Mesothelial cell of epicardium (in vitro differentiated cells): Measurements from ENCODE around the gene STEAP2. TPM values are rescaled to one million over a fixed set of nuclear protein-coding genes. Genes with fewer than 3 reads are reported as not detected.
"Not testable (repeated sequence)": the region's sequence is repeated elsewhere in the genome, so short reads cannot be mapped to it uniquely, and the experiment has no call there.

Source experiments
- DNase-seq, 2 experiments: peaks; one replicate each; pipeline ENCODE4 v3.0.0; 2021; ENCODE audit warnings: low spot score in 2 of 2; ENCODE audit not compliant: unreplicated experiment in 2 of 2
- H3K27ac Mint-ChIP-seq: 2 replicates; pipeline ENCODE4 v1.8.0; 2021; ENCODE audit warnings: mixed read lengths
- H3K27me3 Mint-ChIP-seq: 2 replicates; pipeline ENCODE4 v1.8.0; 2021; ENCODE audit warnings: low read depth, mixed read lengths
- H3K36me3 Mint-ChIP-seq: 2 replicates; pipeline ENCODE4 v1.8.0; 2021; ENCODE audit warnings: mixed read lengths
- H3K4me1 Mint-ChIP-seq: 2 replicates; pipeline ENCODE4 v1.8.0; 2021; ENCODE audit warnings: mixed read lengths
- H3K4me3 Mint-ChIP-seq: 2 replicates; pipeline ENCODE4 v1.8.0; 2021; ENCODE audit warnings: mild to moderate bottlenecking, moderate library complexity, mixed read lengths
- H3K9me3 Mint-ChIP-seq: 2 replicates; pipeline ENCODE4 v1.8.0; 2021; ENCODE audit warnings: mixed read lengths
- total RNA-seq: library from RNA; stranded (reverse); gene quantifications from 3 replicates; pipeline ENCODE4 v1.2.1, GENCODE V29; 2021
- TF ChIP-seq, protein P1 (sequence below): fragments of 200-600 bp; sonication (generic); IDR thresholded peaks from one replicate; pipeline ENCODE4 v1.5.0; 2021; ENCODE audit warnings: antibody characterized with exemption; ENCODE audit not compliant: unreplicated experiment

The STEAP2 gene
- total RNA-seq, 1 donor from 2014 or later = 2.9 TPM

DNA sequence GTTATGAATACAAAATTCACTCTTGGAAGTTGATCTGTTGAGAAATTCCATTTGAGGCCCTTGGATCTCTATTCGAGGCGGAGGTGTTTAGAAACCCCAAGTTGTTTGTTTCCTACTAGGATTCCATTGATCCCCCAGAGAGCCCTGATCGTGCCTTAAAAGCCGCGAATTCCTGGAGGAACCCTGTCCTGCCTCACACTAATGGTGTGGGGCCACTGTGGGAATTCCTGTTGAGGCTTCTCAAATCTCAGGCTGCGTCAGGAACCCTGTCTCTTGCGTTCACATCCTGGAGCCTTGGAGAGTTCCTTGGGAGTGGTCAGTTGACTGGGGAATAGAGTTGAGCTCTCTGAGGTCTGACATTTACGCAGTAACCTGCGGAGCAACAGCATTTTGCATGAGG, 34.6 kb downstream of the STEAP2 start:
- peaks cover 15% of the 10 kb centered on the region for H3K4me1 Mint-ChIP-seq
- H3K27ac Mint-ChIP-seq = no peak overlapping the region
- TF ChIP-seq, protein P1, sequence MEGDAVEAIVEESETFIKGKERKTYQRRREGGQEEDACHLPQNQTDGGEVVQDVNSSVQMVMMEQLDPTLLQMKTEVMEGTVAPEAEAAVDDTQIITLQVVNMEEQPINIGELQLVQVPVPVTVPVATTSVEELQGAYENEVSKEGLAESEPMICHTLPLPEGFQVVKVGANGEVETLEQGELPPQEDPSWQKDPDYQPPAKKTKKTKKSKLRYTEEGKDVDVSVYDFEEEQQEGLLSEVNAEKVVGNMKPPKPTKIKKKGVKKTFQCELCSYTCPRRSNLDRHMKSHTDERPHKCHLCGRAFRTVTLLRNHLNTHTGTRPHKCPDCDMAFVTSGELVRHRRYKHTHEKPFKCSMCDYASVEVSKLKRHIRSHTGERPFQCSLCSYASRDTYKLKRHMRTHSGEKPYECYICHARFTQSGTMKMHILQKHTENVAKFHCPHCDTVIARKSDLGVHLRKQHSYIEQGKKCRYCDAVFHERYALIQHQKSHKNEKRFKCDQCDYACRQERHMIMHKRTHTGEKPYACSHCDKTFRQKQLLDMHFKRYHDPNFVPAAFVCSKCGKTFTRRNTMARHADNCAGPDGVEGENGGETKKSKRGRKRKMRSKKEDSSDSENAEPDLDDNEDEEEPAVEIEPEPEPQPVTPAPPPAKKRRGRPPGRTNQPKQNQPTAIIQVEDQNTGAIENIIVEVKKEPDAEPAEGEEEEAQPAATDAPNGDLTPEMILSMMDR = no peak
- peak overlapping the region; percentile 88 for H3K4me3 Mint-ChIP-seq
- no peaks in the 10 kb centered on the region for H3K36me3 Mint-ChIP-seq
- no peak for DNase-seq
- H3K9me3 Mint-ChIP-seq = no peaks in the 10 kb centered on the region
- H3K27me3 Mint-ChIP-seq = peaks cover 59% of the 10 kb centered on the region

DNA sequence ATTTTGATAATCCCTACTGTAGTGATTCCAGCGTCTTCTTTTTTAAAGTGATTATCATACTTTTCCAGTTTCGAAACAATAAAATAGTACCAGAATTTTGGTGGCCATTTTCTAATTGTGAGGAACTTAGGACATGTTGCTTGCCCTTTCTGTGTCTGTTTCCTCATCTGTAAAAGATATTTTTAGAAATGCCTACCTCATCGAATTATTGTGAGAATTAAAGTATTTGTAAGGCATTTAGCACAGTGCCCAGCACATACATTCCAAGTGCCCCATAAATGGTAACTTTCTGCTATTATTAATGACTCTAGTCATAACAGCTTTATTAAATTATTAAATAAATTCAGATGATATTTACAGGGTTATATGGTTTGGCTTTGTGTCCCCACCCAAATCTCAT, 37.2 kb downstream of the STEAP2 start:
- Mint-ChIP-seq H3K9me3 (peaks cover under 1% of the 10 kb centered on the region), H3K4me3 (no peak overlapping the region), H3K27me3 (peaks cover 45% of the 10 kb centered on the region), H3K36me3 (no peaks in the 10 kb centered on the region), H3K27ac (no peak overlapping the region), H3K4me1 (peaks cover 15% of the 10 kb centered on the region)
- DNase-seq = no peak
- TF ChIP-seq, protein P1 = no peak

DNA sequence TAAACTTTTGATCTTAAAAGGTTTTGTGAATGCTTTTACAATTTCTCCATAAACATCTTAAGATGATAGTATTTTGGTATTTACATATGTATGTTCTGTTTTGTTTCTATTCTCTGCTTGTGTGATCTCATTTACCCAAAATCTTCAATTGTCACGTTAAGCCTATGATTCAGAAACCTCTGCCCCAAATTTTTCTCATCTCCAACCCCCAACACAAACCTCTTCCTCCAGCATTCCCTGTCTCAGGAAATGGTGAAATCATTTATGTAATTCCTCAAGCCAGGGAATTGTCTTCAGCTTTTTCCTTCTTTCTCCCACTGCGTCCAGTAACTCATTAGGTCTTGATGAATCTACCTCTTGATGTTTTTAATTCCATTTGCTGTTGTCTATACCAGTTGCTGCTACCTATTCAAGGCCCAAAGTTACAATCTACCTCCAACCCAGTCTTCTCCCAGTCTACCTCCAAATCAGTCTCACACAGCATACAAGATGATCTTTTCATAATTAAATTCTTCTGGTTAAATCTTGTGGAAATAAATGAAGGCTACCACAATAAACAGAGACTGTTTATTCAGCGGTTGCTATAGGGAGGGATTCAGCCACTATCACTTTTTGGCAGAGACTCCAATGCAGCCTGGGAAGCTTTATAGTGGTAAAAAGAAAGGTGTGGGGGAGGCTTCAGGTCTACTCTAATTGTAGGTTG, 39.2 kb downstream of the STEAP2 start:
- Mint-ChIP-seq H3K4me1 (peaks cover 6% of the 10 kb centered on the region), H3K9me3 (peaks cover 8% of the 10 kb centered on the region), H3K27me3 (peaks cover 30% of the 10 kb centered on the region), H3K4me3 (no peak overlapping the region), H3K36me3 (no peaks in the 10 kb centered on the region), H3K27ac (no peak overlapping the region)
- DNase-seq = no peak
- TF ChIP-seq, protein P1 = no peak

DNA sequence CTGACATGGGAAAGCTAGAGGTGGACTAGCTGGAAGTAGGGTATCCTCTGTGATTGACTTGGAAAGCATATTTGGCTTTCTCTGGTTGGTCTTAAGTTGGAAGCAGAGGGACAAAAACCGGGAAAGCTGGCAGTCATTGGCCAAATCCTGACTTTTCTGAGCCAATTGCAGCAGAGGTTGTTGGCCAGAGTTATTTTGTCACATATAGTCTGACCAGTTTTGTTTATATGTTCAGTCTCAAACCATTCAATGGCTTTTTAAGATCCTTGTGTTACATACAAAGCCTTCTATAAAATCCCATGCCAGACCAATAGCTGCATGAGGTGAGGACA, 39.7 kb downstream of the STEAP2 start:
- no peak overlapping the region for H3K27ac Mint-ChIP-seq

DNA sequence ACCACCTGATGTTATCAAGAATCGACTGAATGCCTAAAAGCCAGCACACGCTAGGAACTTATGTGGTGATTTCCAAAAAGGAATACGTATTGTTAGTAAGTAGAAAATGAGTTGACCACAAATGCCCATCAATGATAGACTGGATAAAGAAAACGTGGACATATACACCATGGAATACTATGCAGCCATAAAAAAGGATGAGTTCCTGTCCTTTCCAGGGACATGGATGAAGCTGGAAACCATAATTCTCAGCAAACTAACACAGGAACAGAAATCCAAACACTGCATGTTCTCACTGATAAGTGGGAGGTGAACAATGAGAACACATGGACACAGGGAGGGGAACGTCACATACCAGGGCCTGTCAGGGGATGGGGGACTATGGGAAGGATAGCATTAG, 44.5 kb downstream of the STEAP2 start:
- not testable (repeated sequence) for H3K4me3 Mint-ChIP-seq, DNase-seq, H3K27ac Mint-ChIP-seq, H3K27me3 Mint-ChIP-seq, H3K36me3 Mint-ChIP-seq, H3K4me1 Mint-ChIP-seq
- H3K9me3 Mint-ChIP-seq = peaks cover 11% of the 10 kb centered on the region

More for the DNA sequence above, 39.7 kb downstream of the STEAP2 start:
- Mint-ChIP-seq H3K36me3 (no peaks in the 10 kb centered on the region), H3K4me1 (peaks cover 1% of the 10 kb centered on the region), H3K9me3 (peaks cover 11% of the 10 kb centered on the region), H3K4me3 (no peak overlapping the region), H3K27me3 (peaks cover 25% of the 10 kb centered on the region)
- TF ChIP-seq, protein P1 = no peak
- no peak for DNase-seq

DNA sequence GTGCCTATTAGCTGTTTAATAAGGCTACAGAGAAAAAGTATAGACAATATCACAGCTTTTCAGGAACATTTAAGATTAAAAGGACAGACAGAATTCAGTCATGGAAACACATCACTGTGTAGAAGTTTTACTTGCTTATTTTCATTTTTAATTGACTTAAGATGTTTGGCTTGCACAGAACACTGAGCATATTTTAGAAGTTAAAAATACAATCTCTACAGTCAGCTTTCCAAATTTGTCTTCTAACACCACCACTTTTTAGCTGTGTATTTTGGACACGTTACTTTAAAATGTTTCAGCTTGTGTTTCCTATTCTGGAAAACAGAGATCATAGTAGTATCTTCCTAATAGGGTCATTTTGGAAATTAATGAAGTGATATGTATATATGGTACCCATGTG, 45.2 kb downstream of the STEAP2 start:
- Mint-ChIP-seq H3K9me3 (peaks cover 11% of the 10 kb centered on the region), H3K36me3 (no peaks in the 10 kb centered on the region), H3K27me3 (no peaks in the 10 kb centered on the region), H3K4me1 (no peaks in the 10 kb centered on the region), H3K27ac (no peak overlapping the region), H3K4me3 (no peak overlapping the region)
- no peak for DNase-seq
- TF ChIP-seq, protein P1 = no peak
